Mononuclear cell (primary cell): Measurements from ENCODE around the gene RASL10B. TPM values are rescaled to one million over a fixed set of nuclear protein-coding genes. Genes with fewer than 3 reads are reported as not detected.

Experiments used
- H3K27me3 ChIP-seq: 2 replicates; pipeline ENCODE4 v1.6.0; 2011; ENCODE audit warnings: low read length, control low read depth; ENCODE audit not compliant: insufficient read depth
- H3K4me1 ChIP-seq: 2 replicates; pipeline ENCODE4 v1.5.1; 2011; ENCODE audit warnings: mild to moderate bottlenecking, low read length, control low read depth; ENCODE audit not compliant: insufficient read depth
- H3K4me3 ChIP-seq: 2 replicates; pipeline ENCODE4 v1.5.1; 2011; ENCODE audit warnings: mild to moderate bottlenecking, low read length, moderate library complexity
- H3K9me3 ChIP-seq: 2 replicates; pipeline ENCODE4 v1.5.1; 2011; ENCODE audit warnings: low read depth, mild to moderate bottlenecking, control low read depth, low read length
- total RNA-seq: library from RNA; depleted of rRNA; stranded (reverse); fragments of >200 nt; gene quantifications from one replicate; pipeline ENCODE4 v1.2.3, GENCODE V29; 2012

The RASL10B gene
- total RNA-seq, 1 donor: 0.10 TPM

DNA sequence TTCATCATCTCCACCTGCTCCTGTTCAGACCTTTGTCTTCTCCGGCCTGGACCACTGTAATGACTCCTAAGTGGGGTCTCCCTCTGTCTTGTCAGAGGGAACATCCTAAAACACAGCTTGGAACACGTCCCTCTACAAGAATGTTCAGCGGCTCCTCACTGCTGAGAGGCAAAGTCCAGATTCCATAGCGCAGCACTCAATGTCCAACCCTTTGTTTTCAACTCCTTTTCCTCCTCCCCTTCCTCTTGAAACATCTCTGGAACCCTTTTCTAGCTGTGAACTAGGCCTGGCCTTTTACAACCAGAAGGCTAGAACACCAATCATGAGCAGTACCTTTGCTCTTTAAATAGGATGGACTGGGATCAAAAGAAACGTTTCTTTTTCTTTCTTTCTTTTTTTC, 30.2 kb downstream of the RASL10B start:
- H3K4me3 ChIP-seq: no peak overlapping the region
- H3K27me3 ChIP-seq: no peaks in the 10 kb centered on the region
- H3K9me3 ChIP-seq: no peaks in the 10 kb centered on the region
- H3K4me1 ChIP-seq: peaks cover 13% of the 10 kb centered on the region

DNA sequence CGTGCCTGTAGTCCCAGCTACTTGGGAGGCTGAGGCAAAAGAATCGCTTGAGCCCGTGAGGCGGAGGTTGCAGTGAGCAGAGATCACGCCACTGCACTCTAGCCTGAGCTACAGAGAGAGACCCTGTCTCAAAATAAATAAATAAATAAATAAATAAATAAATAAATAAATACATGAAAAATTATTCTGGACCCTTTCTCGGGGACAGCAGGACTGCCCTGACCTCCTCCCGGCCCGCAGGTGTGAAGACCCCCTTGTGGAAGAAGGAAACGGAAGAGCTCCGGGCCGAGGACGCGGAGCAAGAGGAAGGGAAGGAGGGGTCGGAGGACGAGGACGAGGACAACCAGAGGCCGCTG, 32.3 kb downstream of the RASL10B start:
- Histone ChIP-seq H3K4me3 (peak overlapping the region; percentile 41), H3K9me3 (no peaks in the 10 kb centered on the region), H3K27me3 (no peaks in the 10 kb centered on the region), H3K4me1 (peaks cover 13% of the 10 kb centered on the region)

DNA sequence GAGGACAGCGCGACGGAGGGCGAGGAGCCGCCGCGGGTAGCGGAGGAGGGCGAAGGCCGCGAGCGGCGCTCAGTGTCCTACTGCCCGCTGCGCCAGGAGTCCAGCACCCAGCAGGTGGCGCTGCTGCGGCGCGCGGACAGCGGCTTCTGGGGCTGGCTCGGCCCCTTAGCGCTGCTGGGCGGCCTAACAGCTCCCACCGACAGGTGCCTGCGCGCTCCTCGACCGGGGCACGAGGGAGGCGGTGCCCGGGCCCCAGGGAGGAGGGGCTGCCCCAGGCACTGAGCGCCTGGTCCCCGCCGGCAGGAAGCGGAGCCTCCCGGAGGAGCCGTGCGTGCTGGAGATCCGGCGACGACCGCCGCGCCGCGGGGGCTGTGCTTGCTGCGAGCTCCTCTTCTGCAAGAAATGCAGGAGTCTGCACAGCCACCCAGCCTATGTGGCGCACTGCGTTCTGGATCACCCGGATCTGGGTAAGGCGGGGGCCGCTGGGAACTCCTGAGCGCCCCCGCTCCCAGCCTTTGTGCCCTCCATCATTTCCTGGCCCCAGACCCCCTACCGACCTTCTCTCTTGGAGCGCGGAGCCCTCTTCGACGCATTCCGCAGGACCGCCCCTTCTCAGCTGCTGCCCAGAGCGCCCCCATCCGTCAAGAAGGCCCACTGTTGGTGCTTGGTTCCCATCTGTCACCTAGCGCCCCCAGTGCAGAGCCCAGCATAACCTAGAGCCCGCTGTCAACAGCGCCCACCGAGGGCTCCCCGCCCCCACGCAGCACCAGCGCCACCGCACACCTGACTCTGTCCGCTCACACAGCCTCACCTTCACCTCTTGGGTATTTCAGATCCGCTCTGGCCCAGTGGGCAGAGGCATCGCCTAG, 32.9 kb downstream of the RASL10B start:
- Histone ChIP-seq H3K27me3 (no peaks in the 10 kb centered on the region), H3K4me1 (peaks cover 13% of the 10 kb centered on the region), H3K4me3 (peak overlapping the region; percentile 41), H3K9me3 (no peaks in the 10 kb centered on the region)

DNA sequence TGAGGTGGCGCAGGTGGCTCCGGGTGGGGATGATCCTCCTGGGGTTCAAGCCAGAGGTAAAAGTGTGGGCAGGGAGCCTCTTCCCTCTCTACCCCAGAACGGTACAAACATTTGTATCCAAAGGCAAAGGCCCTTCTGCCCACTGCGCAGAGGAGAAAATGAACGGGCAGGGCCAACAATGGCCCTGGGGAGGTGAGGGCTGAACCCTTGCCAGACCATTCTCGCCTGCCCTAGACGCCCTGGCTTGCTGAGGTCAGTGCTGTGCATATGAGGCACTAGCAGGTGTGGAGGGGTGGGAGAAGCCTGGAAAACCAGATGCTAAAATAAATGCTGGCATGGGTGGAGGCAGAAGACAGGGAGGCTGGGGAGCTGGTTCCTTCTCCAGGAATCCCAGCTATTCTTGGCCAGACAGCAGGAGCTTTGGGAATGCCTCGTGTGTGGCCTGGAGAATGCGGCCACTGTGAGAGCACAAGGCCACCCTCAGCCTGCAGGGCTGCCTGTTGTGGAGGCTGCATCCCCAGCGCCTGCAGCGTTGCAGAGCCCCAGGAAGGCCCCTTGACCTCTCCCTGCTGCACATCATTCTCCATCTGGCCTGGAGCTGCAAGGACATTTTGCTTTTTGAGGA, 33.8 kb downstream of the RASL10B start:
- Histone ChIP-seq H3K4me3 (no peak overlapping the region), H3K4me1 (peaks cover 13% of the 10 kb centered on the region), H3K9me3 (no peaks in the 10 kb centered on the region), H3K27me3 (no peaks in the 10 kb centered on the region)

DNA sequence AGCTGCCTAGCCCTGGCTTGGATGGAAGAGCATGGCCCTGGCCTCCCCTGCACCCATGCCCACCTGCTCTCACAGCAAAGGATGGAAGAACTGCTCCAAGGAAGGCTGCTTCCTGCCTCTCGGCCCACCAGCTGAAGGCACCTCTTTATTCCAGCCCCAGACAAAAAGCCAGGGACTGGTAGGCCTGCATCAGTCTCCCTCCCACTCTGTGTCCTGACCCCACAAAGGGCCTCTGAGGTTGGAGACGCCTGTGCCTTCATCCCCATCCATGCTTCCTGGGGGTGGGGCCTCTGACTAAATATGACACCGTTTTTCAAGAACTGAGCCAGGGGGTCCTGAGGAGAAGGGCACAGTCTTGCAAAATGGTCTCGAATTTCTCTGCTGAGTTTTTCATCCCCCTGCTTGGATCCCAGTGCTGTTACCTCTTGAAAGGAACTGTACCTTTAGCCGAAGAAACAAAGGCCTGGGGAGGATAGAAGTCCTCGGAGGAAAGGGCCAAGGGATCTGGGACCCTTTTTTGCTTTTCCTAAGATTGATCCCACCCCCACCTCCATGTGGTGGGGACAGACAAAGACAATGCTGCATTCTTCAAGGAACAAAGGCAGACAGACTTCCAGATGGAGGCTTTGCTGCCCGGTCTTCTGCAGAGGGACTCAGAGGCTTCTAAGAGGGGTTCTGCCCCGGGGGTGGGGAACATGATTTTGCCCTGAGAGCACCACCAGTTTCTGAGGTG, 34.5 kb downstream of the RASL10B start:
- Histone ChIP-seq H3K27me3 (no peaks in the 10 kb centered on the region), H3K9me3 (no peaks in the 10 kb centered on the region), H3K4me3 (no peak overlapping the region), H3K4me1 (peaks cover 13% of the 10 kb centered on the region)

DNA sequence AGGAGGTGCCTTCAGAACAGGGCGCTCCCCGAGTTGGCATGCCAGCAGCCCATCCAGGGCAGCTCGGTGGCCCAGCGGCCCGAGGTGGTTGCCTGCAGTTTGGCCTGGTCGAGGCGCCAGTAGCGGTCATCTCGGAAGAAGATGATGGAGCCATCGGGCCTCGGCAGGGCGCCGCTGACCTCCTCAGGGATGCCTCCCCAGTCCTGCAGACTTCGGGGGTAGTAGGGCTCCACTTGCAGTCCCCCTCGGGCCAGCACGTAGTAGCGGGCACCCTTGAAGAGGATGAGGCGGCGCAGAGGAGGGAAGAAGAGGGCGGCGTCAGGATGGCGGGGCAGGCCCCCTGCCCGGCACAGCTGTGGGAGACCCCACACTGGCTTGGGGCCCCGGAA, 35.0 kb downstream of the RASL10B start:
- H3K9me3 ChIP-seq: no peaks in the 10 kb centered on the region
- H3K27me3 ChIP-seq: no peaks in the 10 kb centered on the region
- peaks cover 13% of the 10 kb centered on the region for H3K4me1 ChIP-seq
- H3K4me3 ChIP-seq: no peak overlapping the region

DNA sequence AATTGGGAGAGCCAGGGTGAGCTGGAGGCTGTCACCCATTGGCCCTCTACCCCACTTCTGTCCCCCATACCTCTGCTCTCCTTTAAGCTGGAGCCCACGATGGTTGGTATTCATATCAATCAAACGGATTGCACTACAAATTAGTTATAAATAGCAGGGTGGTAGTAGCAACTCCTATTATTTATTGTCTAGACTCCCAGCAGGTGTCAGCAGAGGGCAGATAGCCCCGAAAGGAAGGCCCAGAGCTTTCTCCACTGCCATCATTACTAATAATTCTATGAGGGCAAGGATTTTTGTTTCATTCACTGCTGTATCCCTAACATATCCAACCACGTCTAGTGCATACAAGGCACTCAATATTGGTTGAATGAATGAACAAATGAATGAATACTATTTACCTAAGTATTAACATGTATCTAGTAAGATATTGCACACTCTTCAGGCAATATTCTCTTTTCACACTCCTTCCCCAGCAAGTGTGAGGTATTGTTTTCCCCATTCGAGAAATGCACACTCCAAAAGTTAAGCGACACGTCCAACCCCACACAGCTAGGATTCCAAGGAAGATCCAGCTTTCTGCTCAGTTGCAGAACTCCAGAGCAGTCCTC, 35.6 kb downstream of the RASL10B start:
- Histone ChIP-seq H3K27me3 (no peaks in the 10 kb centered on the region), H3K9me3 (no peaks in the 10 kb centered on the region), H3K4me1 (peaks cover 13% of the 10 kb centered on the region), H3K4me3 (no peak overlapping the region)

DNA sequence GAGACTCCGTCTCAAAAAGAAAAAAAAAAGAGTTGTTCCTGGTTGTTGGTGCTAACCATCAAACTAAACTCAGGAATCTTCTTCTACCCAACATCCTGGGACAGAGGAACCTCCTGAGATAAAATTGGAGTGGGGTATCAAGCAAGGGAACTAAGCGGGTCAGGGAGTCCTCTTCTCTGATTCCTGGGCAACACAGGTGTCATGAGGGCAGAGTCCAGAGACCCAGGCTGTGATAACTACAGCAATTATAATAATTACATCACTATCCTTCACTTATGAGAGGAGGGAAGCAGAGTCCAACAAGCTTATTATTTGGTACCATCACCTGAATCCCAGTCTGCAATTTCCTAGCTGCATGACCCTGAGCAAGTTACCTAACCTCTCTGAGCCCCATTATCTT, 37.4 kb downstream of the RASL10B start:
- peaks cover 12% of the 10 kb centered on the region for H3K4me1 ChIP-seq
- H3K9me3 ChIP-seq: no peaks in the 10 kb centered on the region
- H3K4me3 ChIP-seq: no peak overlapping the region
- no peaks in the 10 kb centered on the region for H3K27me3 ChIP-seq

DNA sequence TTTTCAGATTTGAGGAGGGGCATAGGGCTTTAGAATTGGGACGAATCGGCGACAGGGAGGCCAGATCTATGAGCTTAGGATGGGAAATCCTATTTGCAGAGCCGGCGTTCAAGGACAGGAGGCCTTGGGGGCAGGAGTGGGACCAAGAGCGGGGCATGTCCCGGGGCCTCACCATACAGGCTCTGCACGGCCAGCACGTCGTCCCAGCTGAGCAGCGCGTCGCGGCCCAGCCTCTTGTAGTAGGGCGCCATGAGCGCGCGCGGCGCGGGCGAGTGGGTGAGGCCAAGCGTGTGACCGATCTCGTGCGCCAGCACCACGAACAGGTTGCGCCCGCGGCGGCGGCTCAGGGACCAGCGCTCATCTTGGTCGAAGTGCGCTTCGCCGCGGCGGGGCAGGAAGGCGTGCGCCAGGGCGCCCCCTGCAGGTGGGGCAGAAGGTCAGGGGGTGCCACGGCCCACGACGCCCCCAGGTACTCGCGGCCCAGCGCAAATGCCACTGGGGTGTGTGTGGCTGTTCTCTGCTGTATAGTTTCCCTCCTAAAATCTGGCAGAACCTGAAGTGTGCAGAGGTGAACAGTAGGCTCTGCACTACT, 38.6 kb downstream of the RASL10B start:
- no peak overlapping the region for H3K4me3 ChIP-seq
- no peaks in the 10 kb centered on the region for H3K27me3 ChIP-seq
- no peaks in the 10 kb centered on the region for H3K9me3 ChIP-seq
- peaks cover under 1% of the 10 kb centered on the region for H3K4me1 ChIP-seq

DNA sequence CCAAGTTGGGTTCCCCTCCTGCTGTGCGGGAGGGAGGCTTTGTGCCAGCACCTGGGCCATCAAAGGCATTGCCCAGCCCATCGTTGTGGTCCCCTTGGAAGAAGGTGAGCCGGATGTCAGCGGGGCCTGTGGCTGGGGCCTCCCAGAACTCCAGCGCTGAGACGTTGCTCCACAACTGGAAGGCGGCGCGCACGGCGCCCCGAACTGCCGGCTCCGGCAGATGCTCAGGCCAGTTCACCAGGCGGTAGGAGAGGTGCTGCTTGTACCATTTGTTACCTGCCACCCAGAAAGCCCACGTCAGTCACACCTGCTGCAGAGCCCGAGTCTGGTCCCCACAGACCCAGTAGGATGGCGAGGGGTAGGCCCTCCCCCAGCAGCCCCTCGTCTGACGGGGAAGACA, 41.7 kb downstream of the RASL10B start:
- H3K4me3 ChIP-seq: no peak overlapping the region
- H3K9me3 ChIP-seq: no peaks in the 10 kb centered on the region
- peaks cover 9% of the 10 kb centered on the region for H3K4me1 ChIP-seq
- no peaks in the 10 kb centered on the region for H3K27me3 ChIP-seq

DNA sequence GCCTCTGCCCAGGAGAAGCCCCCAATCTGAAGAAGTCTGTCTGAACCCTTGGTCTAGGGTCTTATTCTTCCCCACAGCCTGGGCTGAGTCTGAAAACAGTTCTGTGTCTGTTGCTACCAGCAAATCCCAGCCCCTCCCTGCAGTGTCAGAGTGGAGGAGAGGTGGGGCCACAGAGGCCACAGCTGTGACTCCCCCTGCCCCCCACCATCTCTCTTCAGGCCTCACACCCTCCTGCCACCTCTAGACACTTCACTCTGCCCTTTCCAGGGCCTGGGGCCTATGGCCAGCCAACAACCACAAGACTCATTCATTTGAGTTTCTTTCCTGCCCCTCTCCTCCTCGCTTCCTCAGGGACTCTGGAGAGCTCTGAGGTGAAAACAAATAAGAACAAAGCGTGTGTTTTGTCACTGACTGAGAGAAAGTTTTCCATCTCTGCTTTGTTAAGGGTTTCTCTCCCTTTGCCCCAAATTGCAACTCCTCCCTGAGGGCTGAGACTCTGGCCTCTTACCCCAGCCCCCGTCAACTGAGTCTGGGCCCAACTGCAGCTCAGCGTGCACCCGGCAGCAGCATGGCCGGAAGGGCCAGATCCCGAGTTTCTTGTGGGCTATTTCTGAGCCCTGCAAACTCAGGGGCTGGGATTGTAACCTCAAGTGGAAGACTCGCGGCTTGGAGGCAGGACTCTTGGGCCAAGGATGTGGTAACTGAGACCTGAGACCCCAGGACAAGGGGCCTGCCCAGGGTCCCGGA, 42.4 kb downstream of the RASL10B start:
- Histone ChIP-seq H3K4me3 (no peak overlapping the region), H3K4me1 (peaks cover 9% of the 10 kb centered on the region), H3K27me3 (peaks cover 2% of the 10 kb centered on the region), H3K9me3 (no peaks in the 10 kb centered on the region)

DNA sequence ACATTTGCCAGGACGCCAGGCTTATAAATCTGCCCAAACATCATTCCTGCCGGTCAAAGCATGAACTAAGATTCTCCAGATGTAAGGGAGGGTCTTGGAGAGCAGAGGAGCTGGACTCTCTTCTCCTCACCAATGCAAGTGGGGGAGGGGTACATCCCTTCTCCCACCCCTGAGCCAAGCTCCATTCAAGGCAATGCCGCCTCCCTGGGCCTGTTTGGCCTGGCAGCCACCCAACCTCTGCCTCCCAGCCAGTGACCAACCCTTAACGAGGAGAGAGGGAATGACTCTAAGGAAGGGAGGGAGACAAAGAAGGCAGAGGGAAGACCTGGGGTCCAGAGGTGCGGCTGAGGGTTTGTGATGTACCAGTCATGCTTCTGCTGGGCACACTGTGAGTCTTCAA, 43.1 kb downstream of the RASL10B start:
- peaks cover 9% of the 10 kb centered on the region for H3K4me1 ChIP-seq
- H3K4me3 ChIP-seq: no peak overlapping the region
- H3K9me3 ChIP-seq: no peaks in the 10 kb centered on the region
- peaks cover 3% of the 10 kb centered on the region for H3K27me3 ChIP-seq

DNA sequence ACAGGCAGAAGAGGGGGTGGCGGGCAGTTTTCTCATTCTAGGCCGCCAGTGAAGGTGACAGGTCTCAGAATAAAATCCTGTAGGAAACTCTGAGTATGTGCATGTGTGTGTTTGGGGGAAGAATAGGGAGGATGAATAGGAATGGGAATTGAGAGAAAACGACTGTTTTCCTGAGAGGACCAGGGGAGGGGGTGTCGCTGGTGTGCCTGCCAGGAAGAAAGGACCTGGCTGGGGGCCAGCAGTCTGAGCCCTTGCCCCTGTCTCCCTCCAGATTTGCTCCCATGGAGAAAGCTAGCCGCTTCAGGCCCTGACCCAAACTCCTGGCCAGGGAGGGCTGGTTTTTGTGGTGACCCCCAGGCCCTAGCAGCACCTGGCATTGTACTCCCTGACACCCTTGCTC, 43.6 kb downstream of the RASL10B start:
- Histone ChIP-seq H3K4me1 (peaks cover 9% of the 10 kb centered on the region), H3K9me3 (no peaks in the 10 kb centered on the region), H3K4me3 (no peak overlapping the region), H3K27me3 (peaks cover 3% of the 10 kb centered on the region)

DNA sequence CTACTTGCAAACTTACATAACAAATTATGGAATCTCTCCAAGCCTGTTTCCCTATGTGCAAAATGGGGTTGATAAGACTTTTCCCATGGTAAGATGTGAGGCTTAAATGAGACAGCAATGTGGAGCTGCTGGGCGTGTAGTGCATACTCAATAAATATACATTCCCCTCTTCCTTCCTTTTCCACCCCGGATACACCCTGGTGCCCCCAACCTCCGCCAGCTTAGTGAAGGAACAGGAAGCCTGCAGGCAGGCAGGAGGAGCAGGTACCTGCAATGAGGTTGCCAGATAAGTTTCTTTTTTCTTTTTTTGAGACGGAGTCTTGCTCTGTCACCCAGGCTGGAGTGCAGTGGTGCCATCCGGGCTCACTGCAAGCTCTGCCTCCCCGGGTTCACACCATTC, 44.1 kb downstream of the RASL10B start:
- H3K4me3 ChIP-seq: no peak overlapping the region
- H3K27me3 ChIP-seq: peaks cover 3% of the 10 kb centered on the region
- H3K4me1 ChIP-seq: peaks cover 9% of the 10 kb centered on the region
- H3K9me3 ChIP-seq: no peaks in the 10 kb centered on the region
